WTC11 (cell line): Measurements from ENCODE around the gene TMEM82. TPM values are rescaled to one million over a fixed set of nuclear protein-coding genes. Genes with fewer than 3 reads are reported as not detected.

Source experiments
- ATAC-seq: fragments of 200-7000 bp; cut with Tn5 transposase; 2 replicates; pipeline ENCODE4 v1.10.0; 2021; ENCODE audit warnings: mild to moderate bottlenecking, moderate library complexity
- CTCF ChIA-PET: fragments of 300-600 bp; sonication (Branson Sonifier 250); formaldehyde crosslinking; loops from one replicate; lab custom pipeline; 2021; ENCODE audit warnings: antibody characterized with exemption; lab: Charles Lee
- POLR2A ChIA-PET: fragments of 350-600 bp; sonication (Branson Sonifier 250); formaldehyde crosslinking; loops from one replicate; lab custom pipeline; 2021; ENCODE audit warnings: antibody characterized with exemption; lab: Charles Lee
- DNase-seq: peaks from one replicate; pipeline ENCODE4 v3.0.0; 2021; ENCODE audit warnings: low spot score
- H3K27ac Mint-ChIP-seq: 2 replicates; pipeline ENCODE4 v1.8.0; 2021; ENCODE audit warnings: mixed read lengths
- H3K27me3 Mint-ChIP-seq: 2 replicates; pipeline ENCODE4 v1.8.0; 2021; ENCODE audit warnings: low read depth, mild to moderate bottlenecking, moderate library complexity, mixed read lengths
- H3K36me3 Mint-ChIP-seq: 2 replicates; pipeline ENCODE4 v1.8.0; 2021; ENCODE audit warnings: mixed read lengths
- H3K4me1 Mint-ChIP-seq: 2 replicates; pipeline ENCODE4 v1.8.0; 2022; ENCODE audit warnings: mixed read lengths
- H3K4me3 Mint-ChIP-seq: 2 replicates; pipeline ENCODE4 v1.8.0; 2021; ENCODE audit warnings: mild to moderate bottlenecking, moderate library complexity, mixed read lengths
- H3K9me3 Mint-ChIP-seq: 2 replicates; pipeline ENCODE4 v1.8.0; 2021; ENCODE audit warnings: mixed read lengths
- AR ChIP-seq: fragments of 250-450 bp; sonication (Bioruptor Pico); IDR thresholded peaks from 2 replicates; pipeline ENCODE4 v1.9.0; 2021; ENCODE audit warnings: mild to moderate bottlenecking
- CBFB ChIP-seq: sonication (generic); formaldehyde crosslinking; IDR thresholded peaks from 2 replicates; pipeline ENCODE4 v1.8.1; 2022; ENCODE audit warnings: mild to moderate bottlenecking, low read depth, missing genetic modification reagents
- EMX1 ChIP-seq: fragments of 250-450 bp; sonication (Bioruptor Pico); IDR thresholded peaks from 2 replicates; pipeline ENCODE4 v1.8.0; 2021; ENCODE audit warnings: mild to moderate bottlenecking
- ESRRA ChIP-seq: sonication (generic); formaldehyde crosslinking; IDR thresholded peaks from 2 replicates; pipeline ENCODE4 v1.8.1; 2022; ENCODE audit warnings: mild to moderate bottlenecking, missing genetic modification reagents, borderline replicate concordance
- ETV6 ChIP-seq: sonication (generic); formaldehyde crosslinking; IDR thresholded peaks from 2 replicates; pipeline ENCODE4 v1.8.1; 2022; ENCODE audit warnings: mild to moderate bottlenecking, missing genetic modification reagents
- FOXK1 ChIP-seq: sonication (generic); formaldehyde crosslinking; IDR thresholded peaks from 2 replicates; pipeline ENCODE4 v1.8.0; 2022; ENCODE audit warnings: mild to moderate bottlenecking, moderate library complexity, missing genetic modification reagents
- HMGA2 ChIP-seq: fragments of 250-450 bp; sonication (Bioruptor Pico); IDR thresholded peaks from 2 replicates; pipeline ENCODE4 v1.4.0; 2021; ENCODE audit warnings: mild to moderate bottlenecking, moderate library complexity
- NR3C1 ChIP-seq: sonication (generic); formaldehyde crosslinking; conservative IDR thresholded peaks from 2 replicates; pipeline ENCODE4 v1.8.1; 2023; ENCODE audit warnings: low read depth, mild to moderate bottlenecking, missing genetic modification reagents
- PRRX2 ChIP-seq: fragments of 250-450 bp; sonication (Bioruptor Pico); IDR thresholded peaks from 2 replicates; pipeline ENCODE4 v1.8.0; 2021; ENCODE audit warnings: mild to moderate bottlenecking
- USF1 ChIP-seq: sonication (generic); formaldehyde crosslinking; IDR thresholded peaks from 2 replicates; pipeline ENCODE4 v1.8.0; 2022; ENCODE audit warnings: mild to moderate bottlenecking, missing genetic modification reagents
- ZNF121 ChIP-seq: sonication (generic); formaldehyde crosslinking; IDR thresholded peaks from 2 replicates; pipeline ENCODE4 v1.8.0; 2023; ENCODE audit warnings: missing genetic modification reagents
- ZNF138 ChIP-seq: sonication (generic); formaldehyde crosslinking; conservative IDR thresholded peaks from 2 replicates; pipeline ENCODE4 v1.8.1; 2022; ENCODE audit warnings: mild to moderate bottlenecking, moderate library complexity, missing genetic modification reagents
- ZNF416 ChIP-seq: fragments of 250-450 bp; sonication (Bioruptor Pico); IDR thresholded peaks from 2 replicates; pipeline ENCODE4 v1.9.0; 2021; ENCODE audit warnings: mild to moderate bottlenecking, inconsistent platforms
- ZNF423 ChIP-seq: fragments of 250-450 bp; sonication (Bioruptor Pico); IDR thresholded peaks from 2 replicates; pipeline ENCODE4 v2.1.2; 2022; ENCODE audit warnings: mild to moderate bottlenecking, moderate library complexity
- ZSCAN18 ChIP-seq: fragments of 250-450 bp; sonication (Bioruptor Pico); IDR thresholded peaks from 2 replicates; pipeline ENCODE4 v2.1.2; 2022; ENCODE audit warnings: mild to moderate bottlenecking, moderate library complexity
- total RNA-seq: library from RNA; stranded (reverse); gene quantifications from 3 replicates; pipeline ENCODE4 v1.2.3, GENCODE V29; 2021
- TF ChIP-seq, protein P1 (sequence below): sonication (generic); formaldehyde crosslinking; IDR thresholded peaks from 2 replicates; pipeline ENCODE4 v1.8.1; 2023; ENCODE audit warnings: mild to moderate bottlenecking, missing genetic modification reagents, moderate library complexity
- TF ChIP-seq, protein P2 (sequence below): sonication (generic); formaldehyde crosslinking; IDR thresholded peaks from 2 replicates; pipeline ENCODE4 v1.8.1; 2022; ENCODE audit warnings: missing genetic modification reagents, borderline replicate concordance
- TF ChIP-seq, protein P3 (sequence below): sonication (generic); formaldehyde crosslinking; IDR thresholded peaks from 2 replicates; pipeline ENCODE4 v1.8.0; 2023; ENCODE audit warnings: mild to moderate bottlenecking, missing genetic modification reagents

Gene TMEM82
- total RNA-seq, 1 experiment from 2014 or later, result 0.48 TPM

DNA sequence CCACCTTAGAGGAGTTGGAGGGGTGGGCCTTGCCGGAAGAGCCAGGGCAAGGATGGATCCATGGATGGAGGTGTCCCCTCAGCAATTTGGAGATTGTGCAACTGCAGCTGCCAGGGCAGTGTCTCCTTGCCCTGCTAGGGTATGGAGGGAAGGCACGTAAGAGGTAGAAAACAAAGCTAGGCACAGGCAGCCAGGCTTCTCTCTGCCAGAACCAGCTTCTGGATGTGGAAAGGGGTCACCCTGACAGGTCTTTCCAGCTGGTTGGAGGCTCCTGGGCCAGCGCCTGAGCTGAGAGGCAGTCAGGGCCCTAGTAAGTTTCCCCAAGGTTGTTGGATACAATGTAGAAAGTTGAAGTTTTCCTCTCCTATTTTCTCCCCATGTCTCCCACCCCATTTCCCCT is 21.4 kb upstream of the TMEM82 start:
- Mint-ChIP-seq H3K27ac (no peak overlapping the region), H3K4me1 (no peaks in the 10 kb centered on the region), H3K9me3 (no peaks in the 10 kb centered on the region), H3K27me3 (no peaks in the 10 kb centered on the region), H3K4me3 (no peak overlapping the region), H3K36me3 (peaks cover 21% of the 10 kb centered on the region)
- POLR2A ChIA-PET, result no interaction called here
- TF ChIP-seq AR (CRISPR knock-in tag) (no peak), ZSCAN18 (CRISPR knock-in tag) (no peak), ZNF121 (CRISPR knock-in tag) (no peak), EMX1 (CRISPR knock-in tag) (no peak), ZNF423 (CRISPR knock-in tag) (no peak), ZNF138 (CRISPR knock-in tag) (no peak), USF1 (CRISPR knock-in tag) (no peak)
- TF ChIP-seq, protein P1, sequence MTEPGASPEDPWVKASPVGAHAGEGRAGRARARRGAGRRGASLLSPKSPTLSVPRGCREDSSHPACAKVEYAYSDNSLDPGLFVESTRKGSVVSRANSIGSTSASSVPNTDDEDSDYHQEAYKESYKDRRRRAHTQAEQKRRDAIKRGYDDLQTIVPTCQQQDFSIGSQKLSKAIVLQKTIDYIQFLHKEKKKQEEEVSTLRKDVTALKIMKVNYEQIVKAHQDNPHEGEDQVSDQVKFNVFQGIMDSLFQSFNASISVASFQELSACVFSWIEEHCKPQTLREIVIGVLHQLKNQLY (CRISPR knock-in tag), result no peak
- DNase-seq (no peak), ATAC-seq (no peak)
- CTCF ChIA-PET, result no interaction called here

DNA sequence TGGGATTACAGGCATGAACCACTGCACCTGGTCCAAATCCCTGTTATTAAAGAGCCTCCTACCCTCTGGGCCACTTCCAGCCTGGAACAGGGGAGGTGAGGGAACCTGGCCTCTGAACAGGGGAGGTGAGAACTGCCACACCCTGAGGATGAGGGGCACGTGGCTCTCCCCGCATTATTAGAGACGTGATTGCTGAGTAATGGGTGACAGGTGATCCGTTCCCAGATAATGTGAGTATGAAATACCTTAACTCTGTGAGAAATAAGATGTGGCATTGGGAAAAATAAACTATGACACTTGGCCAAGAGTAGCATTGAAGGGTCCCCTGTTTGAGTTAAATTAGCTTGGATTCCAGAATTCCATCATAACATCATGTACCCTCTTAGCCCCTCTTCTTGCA is 19.9 kb upstream of the TMEM82 start:
- peaks cover 18% of the 10 kb centered on the region for H3K36me3 Mint-ChIP-seq
- no peak overlapping the region for H3K27ac Mint-ChIP-seq
- no peak for DNase-seq
- H3K27me3 Mint-ChIP-seq, result no peaks in the 10 kb centered on the region
- ChIA-PET POLR2A (no interaction called here), CTCF (interaction anchor here (0.6 to 3.4 kb wide), 3 partner anchors 14 to 40 kb away, joined by 3 to 15 read pairs (median 4); partner anchors contain the start of gene SLC25A34)
- TF ChIP-seq ESRRA (CRISPR knock-in tag), result no peak
- TF ChIP-seq HMGA2, result no peak
- TF ChIP-seq, protein P2, sequence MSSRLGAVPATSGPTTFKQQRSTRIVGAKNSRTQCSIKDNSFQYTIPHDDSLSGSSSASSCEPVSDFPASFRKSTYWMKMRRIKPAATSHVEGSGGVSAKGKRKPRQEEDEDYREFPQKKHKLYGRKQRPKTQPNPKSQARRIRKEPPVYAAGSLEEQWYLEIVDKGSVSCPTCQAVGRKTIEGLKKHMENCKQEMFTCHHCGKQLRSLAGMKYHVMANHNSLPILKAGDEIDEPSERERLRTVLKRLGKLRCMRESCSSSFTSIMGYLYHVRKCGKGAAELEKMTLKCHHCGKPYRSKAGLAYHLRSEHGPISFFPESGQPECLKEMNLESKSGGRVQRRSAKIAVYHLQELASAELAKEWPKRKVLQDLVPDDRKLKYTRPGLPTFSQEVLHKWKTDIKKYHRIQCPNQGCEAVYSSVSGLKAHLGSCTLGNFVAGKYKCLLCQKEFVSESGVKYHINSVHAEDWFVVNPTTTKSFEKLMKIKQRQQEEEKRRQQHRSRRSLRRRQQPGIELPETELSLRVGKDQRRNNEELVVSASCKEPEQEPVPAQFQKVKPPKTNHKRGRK (CRISPR knock-in tag), result no peak
- TF ChIP-seq CBFB (CRISPR knock-in tag), result no peak
- TF ChIP-seq ETV6, result no peak
- no peak for TF ChIP-seq ZNF416 (CRISPR knock-in tag)
- no peak for TF ChIP-seq PRRX2 (CRISPR knock-in tag)
- TF ChIP-seq, protein P3, sequence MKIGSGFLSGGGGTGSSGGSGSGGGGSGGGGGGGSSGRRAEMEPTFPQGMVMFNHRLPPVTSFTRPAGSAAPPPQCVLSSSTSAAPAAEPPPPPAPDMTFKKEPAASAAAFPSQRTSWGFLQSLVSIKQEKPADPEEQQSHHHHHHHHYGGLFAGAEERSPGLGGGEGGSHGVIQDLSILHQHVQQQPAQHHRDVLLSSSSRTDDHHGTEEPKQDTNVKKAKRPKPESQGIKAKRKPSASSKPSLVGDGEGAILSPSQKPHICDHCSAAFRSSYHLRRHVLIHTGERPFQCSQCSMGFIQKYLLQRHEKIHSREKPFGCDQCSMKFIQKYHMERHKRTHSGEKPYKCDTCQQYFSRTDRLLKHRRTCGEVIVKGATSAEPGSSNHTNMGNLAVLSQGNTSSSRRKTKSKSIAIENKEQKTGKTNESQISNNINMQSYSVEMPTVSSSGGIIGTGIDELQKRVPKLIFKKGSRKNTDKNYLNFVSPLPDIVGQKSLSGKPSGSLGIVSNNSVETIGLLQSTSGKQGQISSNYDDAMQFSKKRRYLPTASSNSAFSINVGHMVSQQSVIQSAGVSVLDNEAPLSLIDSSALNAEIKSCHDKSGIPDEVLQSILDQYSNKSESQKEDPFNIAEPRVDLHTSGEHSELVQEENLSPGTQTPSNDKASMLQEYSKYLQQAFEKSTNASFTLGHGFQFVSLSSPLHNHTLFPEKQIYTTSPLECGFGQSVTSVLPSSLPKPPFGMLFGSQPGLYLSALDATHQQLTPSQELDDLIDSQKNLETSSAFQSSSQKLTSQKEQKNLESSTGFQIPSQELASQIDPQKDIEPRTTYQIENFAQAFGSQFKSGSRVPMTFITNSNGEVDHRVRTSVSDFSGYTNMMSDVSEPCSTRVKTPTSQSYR (CRISPR knock-in tag), result no peak
- no peak for TF ChIP-seq NR3C1
- no peak for TF ChIP-seq FOXK1 (CRISPR knock-in tag)
- H3K4me1 Mint-ChIP-seq, result no peaks in the 10 kb centered on the region
- no peak overlapping the region for H3K4me3 Mint-ChIP-seq
- H3K9me3 Mint-ChIP-seq, result no peaks in the 10 kb centered on the region
- ATAC-seq, result no peak
